Measurements from ENCODE around the gene INO80E.

DNA sequence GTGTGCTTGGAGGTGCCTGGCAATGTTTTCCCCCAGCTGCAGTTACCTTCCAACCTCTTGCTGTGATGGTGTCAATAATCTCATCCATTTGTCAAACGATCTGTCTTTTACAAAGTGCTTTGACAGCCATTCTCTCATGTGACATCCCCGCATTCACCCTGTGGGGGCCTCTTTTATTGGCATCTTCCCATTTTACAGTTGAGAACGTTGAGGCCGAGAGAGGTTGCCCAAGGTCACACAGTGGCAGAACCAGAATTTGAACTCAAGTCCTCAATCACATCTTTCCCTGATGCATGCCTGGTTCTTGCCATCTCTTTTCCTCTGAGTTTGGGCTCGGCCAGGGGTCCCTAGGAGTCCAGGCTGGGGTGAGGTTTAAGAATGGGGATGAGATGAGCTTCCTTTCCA is 20.9 kb upstream of the INO80E start:
- TF ChIP-seq, protein P1, sequence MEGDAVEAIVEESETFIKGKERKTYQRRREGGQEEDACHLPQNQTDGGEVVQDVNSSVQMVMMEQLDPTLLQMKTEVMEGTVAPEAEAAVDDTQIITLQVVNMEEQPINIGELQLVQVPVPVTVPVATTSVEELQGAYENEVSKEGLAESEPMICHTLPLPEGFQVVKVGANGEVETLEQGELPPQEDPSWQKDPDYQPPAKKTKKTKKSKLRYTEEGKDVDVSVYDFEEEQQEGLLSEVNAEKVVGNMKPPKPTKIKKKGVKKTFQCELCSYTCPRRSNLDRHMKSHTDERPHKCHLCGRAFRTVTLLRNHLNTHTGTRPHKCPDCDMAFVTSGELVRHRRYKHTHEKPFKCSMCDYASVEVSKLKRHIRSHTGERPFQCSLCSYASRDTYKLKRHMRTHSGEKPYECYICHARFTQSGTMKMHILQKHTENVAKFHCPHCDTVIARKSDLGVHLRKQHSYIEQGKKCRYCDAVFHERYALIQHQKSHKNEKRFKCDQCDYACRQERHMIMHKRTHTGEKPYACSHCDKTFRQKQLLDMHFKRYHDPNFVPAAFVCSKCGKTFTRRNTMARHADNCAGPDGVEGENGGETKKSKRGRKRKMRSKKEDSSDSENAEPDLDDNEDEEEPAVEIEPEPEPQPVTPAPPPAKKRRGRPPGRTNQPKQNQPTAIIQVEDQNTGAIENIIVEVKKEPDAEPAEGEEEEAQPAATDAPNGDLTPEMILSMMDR (conservative IDR thresholded peaks at IDR 0.05; ENCODE audit: low read length), result no peak
- TF ChIP-seq EZH2phosphoT487 (IDR thresholded peaks at IDR 0.05; ENCODE audit: borderline replicate concordance), result no peak

Data from Loucy (cell line).